Measurements from ENCODE around the gene KANSL1.
"Not testable (repeated sequence)": the region's sequence is repeated elsewhere in the genome, so short reads cannot be mapped to it uniquely, and the experiment has no call there.

The KANSL1 gene

DNA sequence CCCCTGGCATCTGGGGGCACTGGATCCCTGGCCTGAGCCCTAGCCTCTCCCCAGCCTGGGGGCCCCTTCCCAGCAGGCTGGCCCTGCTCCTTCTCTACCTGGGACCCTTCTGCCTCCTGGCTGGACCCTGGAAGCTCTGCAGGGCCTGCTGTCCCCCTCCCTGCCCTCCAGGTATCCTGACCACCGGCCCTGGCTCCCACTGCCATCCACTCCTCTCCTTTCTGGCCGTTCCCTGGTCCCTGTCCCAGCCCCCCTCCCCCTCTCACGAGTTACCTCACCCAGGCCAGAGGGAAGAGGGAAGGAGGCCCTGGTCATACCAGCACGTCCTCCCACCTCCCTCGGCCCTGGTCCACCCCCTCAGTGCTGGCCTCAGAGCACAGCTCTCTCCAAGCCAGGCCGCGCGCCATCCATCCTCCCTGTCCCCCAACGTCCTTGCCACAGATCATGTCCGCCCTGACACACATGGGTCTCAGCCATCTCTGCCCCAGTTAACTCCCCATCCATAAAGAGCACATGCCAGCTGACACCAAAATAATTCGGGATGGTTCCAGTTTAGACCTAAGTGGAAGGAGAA, 180.6 kb downstream of the KANSL1 start:
- DNase-seq: no peak

GRCh38 chr17:46011711-46012505, 181.3 kb downstream of the KANSL1 start:
- DNase-seq: no peak

DNA sequence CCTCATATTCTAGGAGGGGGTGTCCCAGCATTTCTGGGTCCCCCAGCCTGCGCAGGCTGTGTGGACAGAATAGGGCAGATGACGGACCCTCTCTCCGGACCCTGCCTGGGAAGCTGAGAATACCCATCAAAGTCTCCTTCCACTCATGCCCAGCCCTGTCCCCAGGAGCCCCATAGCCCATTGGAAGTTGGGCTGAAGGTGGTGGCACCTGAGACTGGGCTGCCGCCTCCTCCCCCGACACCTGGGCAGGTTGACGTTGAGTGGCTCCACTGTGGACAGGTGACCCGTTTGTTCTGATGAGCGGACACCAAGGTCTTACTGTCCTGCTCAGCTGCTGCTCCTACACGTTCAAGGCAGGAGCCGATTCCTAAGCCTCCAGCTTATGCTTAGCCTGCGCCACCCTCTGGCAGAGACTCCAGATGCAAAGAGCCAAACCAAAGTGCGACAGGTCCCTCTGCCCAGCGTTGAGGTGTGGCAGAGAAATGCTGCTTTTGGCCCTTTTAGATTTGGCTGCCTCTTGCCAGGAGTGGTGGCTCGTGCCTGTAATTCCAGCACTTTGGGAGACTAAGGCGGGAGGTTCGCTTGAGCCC, 182.5 kb downstream of the KANSL1 start:
- DNase-seq: no peak

- no peak for DNase-seq
Observed at GRCh38 chr17:46009681-46010596, 183.3 kb downstream of the KANSL1 start.

DNA sequence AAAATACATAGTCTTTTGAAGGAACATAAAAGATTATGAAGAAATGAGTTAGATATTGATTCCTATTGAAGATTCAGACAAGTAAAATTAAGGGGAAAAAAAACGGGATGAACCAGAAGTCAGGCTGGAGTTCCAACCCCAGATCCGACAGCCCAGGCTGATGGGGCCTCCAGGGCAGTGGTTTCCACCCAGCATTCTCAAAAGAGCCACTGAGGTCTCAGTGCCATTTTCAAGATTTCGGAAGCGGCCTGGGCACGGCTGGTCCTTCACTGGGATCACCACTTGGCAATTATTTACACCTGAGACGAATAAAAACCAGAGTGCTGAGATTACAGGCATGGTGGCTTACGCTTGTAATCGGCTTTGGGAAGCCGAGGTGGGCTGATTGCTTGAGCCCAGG, 184.6 kb downstream of the KANSL1 start:
- DNase-seq: no peak

GRCh38 chr17:46007461-46007965, 185.7 kb downstream of the KANSL1 start:
- no peak for DNase-seq

- DNase-seq: not testable (repeated sequence)
Observed at GRCh38 chr17:46006082-46006481, 187.1 kb downstream of the KANSL1 start.

- peak; percentile 10 to 90 for DNase-seq
Observed at GRCh38 chr17:46003907-46004748, 189.1 kb downstream of the KANSL1 start.

DNA sequence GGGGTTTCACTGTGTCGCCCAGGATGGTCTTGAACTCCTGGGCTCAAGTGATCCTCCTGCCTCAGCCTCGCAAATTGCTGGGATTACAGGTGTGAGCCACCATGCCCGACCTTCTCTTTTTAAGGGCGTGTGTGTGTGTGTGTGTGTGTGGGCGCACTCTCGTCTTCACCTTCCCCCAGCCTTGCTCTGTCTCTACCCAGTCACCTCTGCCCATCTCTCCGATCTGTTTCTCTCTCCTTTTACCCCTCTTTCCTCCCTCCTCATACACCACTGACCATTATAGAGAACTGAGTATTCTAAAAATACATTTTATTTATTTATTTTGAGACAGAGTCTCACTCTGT, 190.3 kb downstream of the KANSL1 start:
- DNase-seq: no peak

GRCh38 chr17:46002311-46002972, 190.8 kb downstream of the KANSL1 start:
- peak; percentile 16 to 74 for DNase-seq

- DNase-seq: no peak
Observed at GRCh38 chr17:46001390-46002310, 191.6 kb downstream of the KANSL1 start.

GRCh38 chr17:46000757-46001156, 192.5 kb downstream of the KANSL1 start:
- no peak for DNase-seq

DNA sequence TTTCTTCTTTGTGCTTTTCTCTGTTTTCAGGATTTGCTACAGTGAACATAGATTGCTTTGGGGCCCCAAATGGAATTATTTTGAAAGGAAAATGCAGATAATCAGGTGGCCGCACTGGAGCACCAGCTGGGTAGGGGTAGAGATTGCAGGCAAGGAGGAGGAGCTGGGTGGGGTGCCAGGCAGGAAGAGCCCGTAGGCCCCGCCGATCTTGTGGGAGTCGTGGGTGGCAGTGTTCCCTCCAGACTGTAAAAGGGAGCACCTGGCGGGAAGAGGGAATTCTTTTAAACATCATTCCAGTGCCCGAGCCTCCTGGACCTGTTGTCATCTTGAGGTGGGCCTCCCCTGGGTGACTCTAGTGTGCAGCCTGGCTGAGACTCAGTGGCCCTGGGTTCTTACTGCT, 192.9 kb downstream of the KANSL1 start:
- no peak for DNase-seq

GRCh38 chr17:45999900-46000290, 193.3 kb downstream of the KANSL1 start:
- peak in 1 of 2 experiments; percentile 20 for DNase-seq

DNA sequence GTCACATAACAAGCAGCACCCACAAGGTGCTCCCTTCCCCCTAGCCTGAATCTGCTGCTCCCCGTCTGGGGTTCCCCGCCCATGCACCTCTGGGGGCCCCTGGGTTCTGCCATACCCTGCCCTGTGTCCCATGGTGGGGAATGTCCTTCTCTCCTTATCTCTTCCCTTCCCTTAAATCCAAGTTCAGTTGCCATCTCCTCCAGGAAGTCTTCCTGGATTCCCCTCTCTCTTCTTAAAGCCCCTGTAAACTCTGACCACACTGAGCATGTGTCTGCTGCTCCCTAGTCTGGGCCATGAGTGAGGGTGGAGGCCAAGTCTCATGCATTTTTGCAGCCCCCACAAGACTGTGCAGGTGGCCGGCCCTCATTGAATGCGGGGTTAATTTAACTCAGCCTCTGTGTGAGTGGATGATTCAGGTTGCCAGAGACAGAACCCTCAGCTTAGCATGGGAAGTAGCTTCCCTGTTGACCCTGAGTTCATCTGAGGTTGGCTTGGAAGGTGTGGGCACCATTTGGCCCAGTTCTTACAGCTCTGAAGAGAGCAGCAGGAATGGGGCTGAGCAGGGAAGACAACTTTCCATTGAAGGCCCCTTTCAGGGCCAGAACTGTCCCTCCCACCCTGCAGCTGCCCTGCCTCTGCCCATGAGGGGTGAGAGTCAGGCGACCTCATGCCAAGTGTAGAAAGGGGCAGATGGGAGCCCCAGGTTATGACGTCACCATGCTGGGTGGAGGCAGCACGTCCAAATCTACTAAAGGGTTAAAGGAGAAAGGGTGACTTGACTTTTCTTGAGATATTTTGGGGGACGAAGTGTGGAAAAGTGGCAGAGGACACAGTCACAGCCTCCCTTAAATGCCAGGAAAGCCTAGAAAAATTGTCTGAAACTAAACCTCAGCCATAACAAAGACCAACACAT, 194.0 kb downstream of the KANSL1 start, which contains the start of gene STH:
TSS of gene STH (plus strand) at position 264 of the 913 bp plus-strand sequence. CDS start at position 294, 30 bp downstream.
- DNase-seq: no peak

- no peak for DNase-seq
Observed at GRCh38 chr17:45997624-45998023, 195.6 kb downstream of the KANSL1 start.

- DNase-seq: no peak
Observed at GRCh38 chr17:45997166-45997565, 196.1 kb downstream of the KANSL1 start.

DNA sequence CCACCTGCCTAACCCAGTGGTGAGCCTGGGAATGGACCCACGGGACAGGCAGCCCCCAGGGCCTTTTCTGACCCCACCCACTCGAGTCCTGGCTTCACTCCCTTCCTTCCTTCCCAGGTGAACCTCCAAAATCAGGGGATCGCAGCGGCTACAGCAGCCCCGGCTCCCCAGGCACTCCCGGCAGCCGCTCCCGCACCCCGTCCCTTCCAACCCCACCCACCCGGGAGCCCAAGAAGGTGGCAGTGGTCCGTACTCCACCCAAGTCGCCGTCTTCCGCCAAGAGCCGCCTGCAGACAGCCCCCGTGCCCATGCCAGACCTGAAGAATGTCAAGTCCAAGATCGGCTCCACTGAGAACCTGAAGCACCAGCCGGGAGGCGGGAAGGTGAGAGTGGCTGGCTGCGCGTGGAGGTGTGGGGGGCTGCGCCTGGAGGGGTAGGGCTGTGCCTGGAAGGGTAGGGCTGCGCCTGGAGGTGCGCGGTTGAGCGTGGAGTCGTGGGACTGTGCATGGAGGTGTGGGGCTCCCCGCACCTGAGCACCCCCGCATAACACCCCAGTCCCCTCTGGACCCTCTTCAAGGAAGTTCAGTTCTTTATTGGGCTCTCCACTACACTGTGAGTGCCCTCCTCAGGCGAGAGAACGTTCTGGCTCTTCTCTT, 196.8 kb downstream of the KANSL1 start:
- no peak for DNase-seq

Data from NCI-H446 (cell line).